HG03460 (cell line): ENCODE measurements around the gene PYY.
"Not testable (repeated sequence)": the region's sequence is repeated elsewhere in the genome, so short reads cannot be mapped to it uniquely, and the experiment has no call there.

Experiments
- ATAC-seq: cut with Tn5 transposase; IDR thresholded peaks from one replicate; pipeline ENCODE4 v1.9.1; 2021; ENCODE audit not compliant: unreplicated experiment

Gene PYY

DNA sequence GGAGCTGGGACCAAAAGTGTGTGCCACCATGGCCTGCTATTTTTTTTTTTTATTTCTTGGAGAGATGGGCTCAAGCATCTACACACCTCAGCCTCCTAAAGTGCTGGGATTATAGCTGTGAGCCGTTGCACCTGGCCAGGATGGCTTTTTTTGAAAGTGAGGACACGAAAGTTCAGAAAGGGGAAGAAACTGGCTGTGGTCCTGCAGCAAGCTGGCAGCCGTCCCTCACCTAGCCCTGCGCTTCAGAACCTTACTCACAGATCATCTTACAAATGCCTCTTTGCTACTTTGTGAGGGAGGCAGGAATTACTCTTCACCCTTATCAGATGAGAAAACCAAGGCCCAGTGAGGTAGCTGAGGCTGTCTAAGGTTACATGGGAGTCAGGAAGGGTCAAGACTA, 7.0 kb downstream of the PYY start:
- no peak for ATAC-seq

- no peak for ATAC-seq
These were observed 8.5 kb downstream of the PYY start for GRCh38 chr17:43945074-43945829.

DNA sequence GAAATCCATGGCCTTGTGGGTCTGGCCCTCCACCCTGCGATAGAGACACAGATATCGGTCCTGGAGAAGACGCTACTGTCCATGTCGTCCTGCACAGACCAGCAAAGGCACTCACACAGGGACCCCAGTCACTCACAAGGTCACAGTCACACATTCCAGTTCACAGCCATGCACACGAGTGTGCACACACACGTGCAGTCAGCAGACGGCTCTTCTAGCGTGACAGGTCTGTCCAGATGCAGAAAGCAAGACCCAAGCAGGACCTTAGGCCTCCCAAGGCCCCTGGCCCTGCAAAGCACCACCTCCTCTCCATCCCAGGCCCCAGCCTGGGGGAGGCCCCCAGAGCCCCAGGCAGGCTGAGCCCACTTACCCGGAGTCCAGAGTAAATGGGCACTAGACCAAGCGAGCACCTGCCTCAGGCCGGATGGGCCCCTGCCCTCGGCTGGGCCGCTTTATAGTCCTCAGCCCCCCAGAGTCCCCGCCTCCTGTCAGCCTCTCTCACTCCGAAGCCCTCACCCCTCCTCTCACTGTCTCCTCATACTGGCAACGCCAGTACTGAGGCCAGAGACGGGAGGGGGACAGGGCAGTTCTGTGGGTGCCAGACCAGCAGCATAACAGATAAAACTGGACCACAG, 11.6 kb downstream of the PYY start, which contains the start of gene PPY:
Gene PPY, minus strand, starts transcription at position 426 of the 635 bp plus-strand sequence. CDS start 822 bp downstream, outside the sequence.
- ATAC-seq: no peak

DNA sequence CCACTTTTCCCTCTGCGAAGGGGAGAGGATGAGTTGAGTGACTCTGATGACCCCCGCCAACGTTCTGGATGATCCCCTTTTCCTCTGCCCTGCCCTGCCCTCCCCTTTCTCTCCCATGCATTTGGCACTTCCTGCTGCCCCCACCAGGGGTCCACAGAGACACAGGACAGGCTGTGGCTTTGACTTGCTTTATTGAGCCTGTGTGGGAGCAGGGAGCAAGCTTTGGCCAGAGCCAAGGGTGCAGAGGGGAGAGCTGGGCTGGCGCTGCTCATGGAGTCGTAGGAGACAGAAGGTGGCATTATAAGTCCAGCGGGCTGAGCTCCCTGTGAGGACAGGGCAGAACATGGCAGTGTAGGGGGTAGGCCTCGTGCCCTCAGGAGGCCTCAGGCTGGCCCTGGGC, 13.1 kb downstream of the PYY start:
- ATAC-seq: no peak

GRCh38 chr17:43939886-43940285, 13.9 kb downstream of the PYY start:
- ATAC-seq: no peak

DNA sequence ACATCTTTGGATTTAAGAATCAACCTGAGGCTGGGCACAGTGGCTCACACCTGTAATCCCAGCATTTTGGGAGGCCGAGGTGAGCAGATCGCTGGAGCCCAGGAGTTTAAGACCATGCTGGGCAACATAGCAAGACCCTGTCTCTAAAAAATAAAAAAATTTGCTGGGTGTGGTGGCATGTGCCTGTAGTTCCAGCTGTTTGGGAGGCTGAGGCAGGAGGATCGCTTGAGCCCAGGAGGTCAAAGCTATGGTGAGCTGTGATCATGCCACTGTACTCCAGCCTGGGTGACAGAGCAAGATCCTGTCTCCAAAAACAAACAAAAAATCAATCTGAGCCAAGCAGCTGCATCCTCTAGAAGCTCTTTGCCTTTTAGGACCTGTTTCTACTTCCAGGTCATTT, 14.3 kb downstream of the PYY start:
- not testable (repeated sequence) for ATAC-seq

DNA sequence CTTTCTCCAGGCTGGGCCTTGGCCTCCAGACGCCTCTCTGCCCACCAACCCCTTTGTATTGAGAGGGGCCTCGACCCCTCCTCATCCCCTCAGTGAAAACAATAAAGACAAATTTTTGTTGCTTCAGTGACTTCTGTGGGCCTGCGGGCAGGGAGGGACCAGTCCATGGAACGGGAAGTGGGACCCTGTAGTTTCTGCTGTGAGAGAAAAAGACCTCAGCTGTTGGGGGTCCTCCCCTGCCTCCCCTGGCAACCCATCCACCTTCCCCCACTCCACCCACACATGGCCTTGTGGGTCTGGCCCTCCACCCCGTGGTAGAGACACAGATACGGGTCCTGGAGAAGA, 14.9 kb downstream of the PYY start:
- no peak for ATAC-seq

GRCh38 chr17:43936434-43936833, 17.3 kb downstream of the PYY start:
- no peak for ATAC-seq

- ATAC-seq: no peak
These were observed 17.8 kb downstream of the PYY start for GRCh38 chr17:43935926-43936261.

- ATAC-seq: no peak
These were observed 18.4 kb downstream of the PYY start for GRCh38 chr17:43935204-43935925.

DNA sequence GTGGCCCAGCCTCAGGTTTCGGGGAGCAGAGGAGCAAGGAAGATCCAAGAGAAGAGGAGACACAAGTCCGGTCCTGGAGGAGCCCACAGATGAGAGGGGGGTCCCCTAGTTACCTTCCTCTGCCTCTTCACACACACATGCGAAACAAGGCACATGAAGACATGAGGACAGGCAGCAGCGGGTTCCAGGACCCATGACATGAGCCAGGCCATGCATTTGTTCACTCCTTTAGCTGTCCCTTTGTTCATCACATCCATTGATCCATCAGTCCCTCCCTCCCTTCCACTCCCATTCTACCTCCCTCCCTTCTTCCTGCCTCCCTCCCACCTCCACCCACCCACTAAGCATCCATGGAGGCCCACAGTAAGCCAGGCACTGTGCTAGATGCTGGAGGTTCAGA, 20.8 kb downstream of the PYY start:
- ATAC-seq: no peak

GRCh38 chr17:43932357-43932756, 21.4 kb downstream of the PYY start:
- no peak for ATAC-seq

DNA sequence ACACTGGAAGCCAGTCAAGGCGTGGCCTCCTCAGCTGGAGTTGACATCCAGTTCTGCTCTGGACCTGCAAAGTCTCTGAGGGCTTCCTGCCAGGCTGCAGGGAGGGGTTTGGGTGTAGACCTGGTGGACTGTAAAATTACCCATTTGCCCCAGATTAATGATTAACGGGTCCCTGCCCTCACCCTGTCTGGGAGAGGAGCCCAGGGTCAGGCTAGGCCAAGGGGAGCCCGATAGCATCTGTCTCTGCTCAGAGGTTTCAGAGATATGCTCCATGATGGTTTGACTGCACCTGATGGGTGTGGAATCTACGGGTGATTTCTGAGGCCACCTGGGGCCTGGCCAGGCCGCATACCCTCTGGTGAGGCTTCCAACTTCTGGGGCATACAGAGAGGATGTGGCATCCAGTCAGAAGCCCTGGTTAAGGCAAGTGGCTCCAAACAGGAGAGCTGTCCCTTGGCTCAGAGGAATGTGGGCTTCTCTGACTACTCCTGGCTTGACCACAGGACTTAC, 22.6 kb downstream of the PYY start:
- no peak for ATAC-seq

- no peak for ATAC-seq
These were observed 25.1 kb downstream of the PYY start for GRCh38 chr17:43928609-43929008.

GRCh38 chr17:43927929-43928328, 25.8 kb downstream of the PYY start:
- not testable (repeated sequence) for ATAC-seq

DNA sequence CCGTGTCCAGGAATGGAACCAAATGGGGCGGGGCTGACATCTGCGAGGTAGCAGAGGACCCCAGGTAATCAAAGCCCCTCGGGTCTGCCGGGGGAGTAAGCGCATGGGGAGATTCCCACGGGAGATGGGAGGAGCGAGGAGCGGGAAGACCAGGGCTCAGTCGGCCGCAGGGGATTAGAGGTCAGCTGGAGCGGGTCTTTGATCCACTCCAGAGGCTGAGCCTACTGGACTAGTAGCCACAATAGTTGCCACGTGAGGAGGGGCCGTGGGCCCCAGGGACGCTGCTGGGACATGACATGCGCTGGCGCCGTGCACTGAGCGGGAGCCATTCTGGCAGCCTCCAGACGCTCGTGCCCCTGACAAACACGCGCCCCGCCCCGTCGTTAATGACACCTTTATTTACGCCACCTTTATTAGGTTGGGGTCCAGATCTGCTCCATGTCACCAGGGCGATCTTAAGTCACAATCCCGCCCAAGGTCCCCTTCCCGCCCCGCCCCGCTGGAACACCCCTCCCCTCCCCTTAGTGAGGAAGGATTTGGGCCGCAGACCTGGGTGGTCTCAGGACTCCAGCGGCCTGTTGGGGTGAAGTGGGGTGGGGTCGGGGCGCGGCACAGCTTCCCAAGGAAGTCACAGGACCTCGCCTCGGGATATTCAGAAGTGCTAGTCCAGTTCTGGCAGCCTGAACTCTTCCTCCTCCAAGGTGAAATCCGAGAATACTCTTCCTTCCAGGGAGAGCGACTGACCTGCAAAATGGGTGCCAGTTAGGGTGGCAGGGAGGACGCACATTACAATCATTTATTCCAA, 26.5 kb downstream of the PYY start:
- no peak for ATAC-seq

DNA sequence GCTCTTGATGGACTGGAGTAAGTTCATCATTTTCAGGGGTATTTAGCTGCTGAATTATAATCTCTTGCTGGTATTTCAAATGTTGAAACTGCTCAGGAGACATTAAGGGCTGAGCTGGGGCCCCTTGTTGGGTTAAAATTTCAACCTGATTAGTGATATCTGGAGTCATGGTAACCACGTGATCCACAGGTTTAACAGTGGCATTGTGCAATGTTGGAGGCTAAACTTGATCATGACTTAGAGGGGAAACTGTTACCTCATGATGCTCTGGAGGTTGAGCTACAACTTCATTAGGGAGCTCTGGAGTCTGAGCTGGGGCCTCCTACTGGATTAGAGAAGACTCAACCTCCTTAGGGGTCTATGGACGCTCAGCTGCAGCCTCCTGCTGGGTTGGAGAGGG, 29.2 kb downstream of the PYY start:
- ATAC-seq: no peak

- no peak for ATAC-seq
These were observed 33.1 kb downstream of the PYY start for GRCh38 chr17:43920500-43921095.

- no peak for ATAC-seq
These were observed 35.7 kb downstream of the PYY start for GRCh38 chr17:43918026-43918389.

DNA sequence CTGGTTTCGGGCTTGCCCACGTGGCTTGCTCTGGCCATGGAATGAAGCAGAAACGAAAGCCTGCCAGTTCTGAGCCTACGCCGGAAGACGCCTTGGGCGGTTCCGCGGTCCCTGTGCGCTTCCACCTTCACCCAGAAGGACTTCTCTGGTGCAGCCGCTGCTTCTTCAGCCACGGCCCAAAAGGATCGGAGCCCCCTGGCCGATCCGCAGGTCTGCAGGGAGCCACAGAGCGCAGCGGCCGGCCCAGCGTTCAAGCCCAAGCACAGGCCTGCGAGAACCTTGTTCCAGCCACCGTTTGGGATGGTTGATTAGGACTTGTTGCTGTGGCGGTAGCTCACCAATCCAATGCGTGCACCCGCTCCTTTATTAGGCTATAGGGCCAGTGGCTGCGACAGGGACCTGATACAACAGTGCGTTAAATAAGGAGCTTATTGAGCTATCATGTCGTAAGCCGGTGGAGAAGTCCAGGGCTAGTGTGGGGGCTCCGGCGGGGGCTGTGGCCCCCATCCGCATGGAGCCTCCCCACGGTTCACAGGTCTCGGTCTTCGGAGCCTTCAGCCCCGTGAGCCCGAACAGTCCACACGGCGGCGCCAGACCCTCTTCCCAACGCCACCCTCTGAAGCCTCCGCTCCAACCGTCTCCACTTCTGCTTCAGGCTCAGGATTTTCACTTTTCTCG, 36.3 kb downstream of the PYY start:
- no peak for ATAC-seq
